ENCODE results near the gene CDYL2.

GRCh38 chr16:80684136-80684765 lies 120.1 kb downstream of the CDYL2 start:
- TF ChIP-seq, protein P1, sequence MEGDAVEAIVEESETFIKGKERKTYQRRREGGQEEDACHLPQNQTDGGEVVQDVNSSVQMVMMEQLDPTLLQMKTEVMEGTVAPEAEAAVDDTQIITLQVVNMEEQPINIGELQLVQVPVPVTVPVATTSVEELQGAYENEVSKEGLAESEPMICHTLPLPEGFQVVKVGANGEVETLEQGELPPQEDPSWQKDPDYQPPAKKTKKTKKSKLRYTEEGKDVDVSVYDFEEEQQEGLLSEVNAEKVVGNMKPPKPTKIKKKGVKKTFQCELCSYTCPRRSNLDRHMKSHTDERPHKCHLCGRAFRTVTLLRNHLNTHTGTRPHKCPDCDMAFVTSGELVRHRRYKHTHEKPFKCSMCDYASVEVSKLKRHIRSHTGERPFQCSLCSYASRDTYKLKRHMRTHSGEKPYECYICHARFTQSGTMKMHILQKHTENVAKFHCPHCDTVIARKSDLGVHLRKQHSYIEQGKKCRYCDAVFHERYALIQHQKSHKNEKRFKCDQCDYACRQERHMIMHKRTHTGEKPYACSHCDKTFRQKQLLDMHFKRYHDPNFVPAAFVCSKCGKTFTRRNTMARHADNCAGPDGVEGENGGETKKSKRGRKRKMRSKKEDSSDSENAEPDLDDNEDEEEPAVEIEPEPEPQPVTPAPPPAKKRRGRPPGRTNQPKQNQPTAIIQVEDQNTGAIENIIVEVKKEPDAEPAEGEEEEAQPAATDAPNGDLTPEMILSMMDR (IDR thresholded peaks at IDR 0.05; ENCODE audit: low read depth, low read length) = no peak
- TF ChIP-seq POLR2A (IDR thresholded peaks at IDR 0.05; ENCODE audit: extremely low read depth, insufficient read length) = no peak

Data from NB4 (cell line).